Gastrocnemius medialis (tissue), 4 donors: ENCODE results near the gene SHBG.

Experiments
- CTCF ChIP-seq, 5 experiments: fragments of 450-650 bp in 3 of 5; fragments of 200-600 bp in 2 of 5; sonication (generic) in 2 of 5; IDR thresholded peaks in 4 of 5; conservative IDR thresholded peaks in 1 of 5; 1 replicate in 4 of 5; 2 replicates in 1 of 5; pipeline ENCODE4 v1.5.1; 2016 to 2019; ENCODE audit warnings: antibody characterized with exemption in 5 of 5, mild to moderate bottlenecking in 3 of 5, moderate library complexity in 3 of 5
- POLR2A ChIP-seq, 2 donors: fragments of 450-650 bp; IDR thresholded peaks; one replicate each; pipeline ENCODE4 v1.6.1; 2017; ENCODE audit warnings: antibody characterized with exemption in 2 of 2, mild to moderate bottlenecking in 2 of 2, moderate library complexity in 2 of 2

GRCh38 chr17:7606280-7606679, 23.7 kb upstream of the SHBG start:
- no peak for TF ChIP-seq CTCF (IDR thresholded peaks at IDR 0.05 in 4 of 5, conservative IDR thresholded peaks at IDR 0.05 in 1 of 5)
- TF ChIP-seq POLR2A (IDR thresholded peaks at IDR 0.05), result no peak
